ENCODE data around the gene MED13L.
"Not testable (repeated sequence)": the region's sequence is repeated elsewhere in the genome, so short reads cannot be mapped to it uniquely, and the experiment has no call there.

The MED13L gene

DNA sequence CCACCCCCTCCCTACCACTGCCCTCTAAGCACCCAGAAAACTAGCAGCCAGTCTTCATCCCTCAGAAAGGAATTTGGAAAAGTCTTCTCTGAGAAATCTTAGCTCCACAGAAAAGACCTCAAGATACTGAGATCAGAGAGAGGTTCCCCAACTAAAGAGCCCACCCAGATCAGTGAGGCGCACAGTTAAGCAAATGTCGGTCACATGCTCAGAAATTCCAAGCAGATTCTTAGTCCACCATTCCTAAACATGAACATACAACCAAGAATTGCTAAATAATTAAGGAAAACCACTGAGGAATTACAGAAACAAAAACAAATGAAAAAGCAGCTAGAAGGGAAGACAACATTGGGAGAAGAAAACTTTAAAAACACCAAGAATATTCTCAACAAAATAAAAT, 32.3 kb downstream of the MED13L start:
- DNase-seq: no peak

GRCh38 chr12:116244474-116245090, 32.9 kb downstream of the MED13L start:
- no peak for DNase-seq

- DNase-seq: no peak
These were observed 33.5 kb downstream of the MED13L start for GRCh38 chr12:116244001-116244400.

DNA sequence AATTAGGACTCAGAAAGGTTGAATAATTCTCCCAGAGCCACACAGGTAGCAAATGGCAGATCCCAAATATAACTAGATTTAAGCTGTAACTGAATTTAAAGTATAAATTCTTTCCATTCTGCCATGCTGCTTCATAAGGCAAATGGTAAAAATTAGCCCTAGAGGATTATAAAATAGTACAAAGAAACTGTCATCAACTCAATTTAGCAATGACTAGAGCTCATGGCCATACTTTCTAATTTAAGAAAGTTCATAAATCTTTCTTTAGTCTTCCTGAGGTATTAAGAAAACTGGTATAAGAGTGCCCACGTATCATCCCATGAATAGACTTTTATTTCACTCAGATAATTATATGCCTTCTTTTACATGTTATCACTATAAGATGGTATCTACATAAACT, 34.8 kb downstream of the MED13L start:
- DNase-seq: no peak

GRCh38 chr12:116241157-116241759, 36.2 kb downstream of the MED13L start:
- no peak for DNase-seq

DNA sequence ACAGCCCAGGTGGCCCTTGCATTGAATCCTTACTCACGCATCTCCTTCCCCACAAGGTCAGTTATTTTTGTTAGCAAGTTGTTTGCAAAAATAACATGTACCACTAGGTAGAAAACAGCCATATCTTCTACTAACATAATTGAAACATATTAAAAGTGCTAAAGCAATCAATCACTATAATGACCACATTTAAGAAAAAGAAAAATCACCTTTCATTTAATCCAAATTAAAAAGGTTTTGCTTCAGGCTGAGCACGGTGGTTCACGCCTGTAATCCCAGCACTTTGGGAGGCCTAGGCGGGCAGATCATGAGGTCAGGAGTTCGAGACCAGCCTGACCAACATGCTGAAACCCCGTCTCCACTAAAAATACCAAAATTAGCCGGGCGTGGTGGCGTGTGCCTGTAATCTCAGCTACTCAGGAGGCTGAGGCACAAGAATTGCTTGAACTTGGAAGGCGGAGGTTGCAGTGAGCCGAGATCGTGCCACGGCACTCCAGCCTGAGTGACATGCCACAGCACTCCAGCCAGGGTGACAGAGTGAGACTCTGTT, 38.8 kb downstream of the MED13L start:
- DNase-seq: not testable (repeated sequence)

DNA sequence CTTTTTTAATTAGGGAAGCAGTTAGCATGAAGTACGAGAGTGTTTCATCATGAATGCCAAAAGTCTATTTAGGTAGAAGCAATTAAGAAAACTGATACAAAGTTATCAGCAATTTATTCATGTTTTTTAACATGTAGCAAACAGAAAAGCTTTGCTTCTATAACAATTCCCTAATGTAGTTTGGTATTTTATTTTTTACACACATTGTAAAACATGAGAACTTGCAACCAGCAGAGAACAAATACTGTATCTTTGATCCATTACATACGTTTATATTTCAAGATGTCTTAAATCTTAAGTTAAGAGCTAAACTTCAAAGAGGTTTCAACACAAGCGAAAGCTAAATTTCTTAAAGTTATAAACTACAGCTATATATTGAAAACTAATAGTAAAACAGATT, 39.3 kb downstream of the MED13L start:
- DNase-seq: no peak

DNA sequence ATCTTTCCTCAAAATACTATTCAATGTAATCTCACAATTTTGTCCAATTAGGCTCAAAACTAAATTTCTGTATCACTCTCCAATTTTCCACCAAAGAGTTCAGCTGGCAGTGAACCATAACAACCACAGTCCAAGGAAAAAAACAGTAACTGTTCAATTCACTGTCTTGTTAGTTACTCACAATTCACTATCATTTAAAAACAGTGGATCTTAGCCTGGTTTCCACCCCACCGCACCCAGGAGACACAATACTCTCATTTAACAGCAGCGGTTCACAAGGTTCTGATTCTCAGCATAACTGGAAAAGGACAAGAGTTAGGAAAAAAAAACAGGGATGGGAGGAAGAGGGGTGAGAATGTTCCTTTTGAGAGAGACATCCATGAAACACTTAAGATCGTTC, 40.5 kb downstream of the MED13L start:
- no peak for DNase-seq

DNA sequence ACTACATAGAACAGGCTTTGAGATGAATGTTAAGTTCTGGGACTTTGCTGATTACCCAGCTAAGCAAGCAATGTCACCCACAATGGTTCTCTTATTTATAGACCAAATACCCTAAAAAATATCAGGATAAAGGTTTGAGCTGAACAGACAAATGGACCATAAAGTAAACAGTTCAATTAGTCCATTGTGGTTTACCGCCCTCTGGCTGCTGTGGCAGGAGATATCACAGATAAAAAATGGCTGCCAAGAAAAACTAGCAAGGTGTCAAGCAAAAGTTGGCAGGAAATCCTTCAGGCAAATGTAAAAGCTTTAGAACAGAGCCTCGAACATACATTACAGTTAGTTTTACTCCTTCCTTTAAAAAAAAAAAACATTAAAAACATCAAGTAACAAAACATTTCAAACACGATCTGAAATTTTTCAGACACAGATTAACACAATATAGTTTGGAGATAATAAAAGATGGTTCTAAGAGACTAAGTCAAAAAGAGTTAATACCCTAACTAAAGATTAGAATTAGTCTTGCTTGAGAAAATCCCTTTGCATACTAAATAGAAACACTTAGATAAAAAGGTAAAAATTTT, 41.3 kb downstream of the MED13L start:
- DNase-seq: peak; percentile 31

GRCh38 chr12:116234148-116234547, 43.3 kb downstream of the MED13L start:
- not testable (repeated sequence) for DNase-seq

GRCh38 chr12:116233669-116234068, 43.8 kb downstream of the MED13L start:
- no peak for DNase-seq

DNA sequence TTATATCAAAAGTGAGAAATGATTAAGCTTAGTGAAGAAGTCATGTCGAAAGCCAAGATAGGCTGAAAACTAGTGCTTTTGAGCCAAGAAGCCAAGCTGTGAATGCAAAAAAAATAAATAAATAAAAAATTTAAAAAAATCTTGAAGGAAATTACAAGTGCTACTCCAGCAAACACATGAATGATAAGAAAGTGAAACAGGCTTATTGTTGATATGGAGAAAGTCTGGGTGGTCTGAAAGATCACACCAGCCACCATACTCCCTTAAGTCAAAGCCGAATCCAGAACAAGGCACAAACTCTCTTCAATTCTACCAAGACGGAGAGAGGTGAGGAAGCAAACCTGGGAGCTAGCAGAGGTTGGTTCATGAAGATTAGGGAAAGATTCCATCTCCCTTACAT, 49.7 kb downstream of the MED13L start:
- DNase-seq: no peak

DNA sequence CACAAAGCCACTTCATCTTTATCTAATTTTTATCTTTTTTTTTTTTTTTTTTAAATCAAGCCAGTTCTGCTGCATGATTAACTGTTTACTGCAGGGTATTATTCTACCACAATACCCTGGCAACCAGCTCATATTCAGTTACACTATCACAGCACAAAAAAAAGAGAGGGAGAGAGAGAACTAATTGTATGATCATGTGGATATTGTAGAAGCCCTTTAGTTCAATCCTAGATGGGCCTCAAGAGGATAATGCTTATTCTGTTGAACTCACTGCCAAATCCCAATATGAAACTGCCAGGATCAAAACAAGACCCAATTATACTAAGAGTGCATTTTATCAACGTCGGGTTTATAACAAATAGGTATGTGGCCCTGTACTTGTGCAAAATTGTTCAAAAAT, 51.5 kb downstream of the MED13L start:
- DNase-seq: no peak

DNA sequence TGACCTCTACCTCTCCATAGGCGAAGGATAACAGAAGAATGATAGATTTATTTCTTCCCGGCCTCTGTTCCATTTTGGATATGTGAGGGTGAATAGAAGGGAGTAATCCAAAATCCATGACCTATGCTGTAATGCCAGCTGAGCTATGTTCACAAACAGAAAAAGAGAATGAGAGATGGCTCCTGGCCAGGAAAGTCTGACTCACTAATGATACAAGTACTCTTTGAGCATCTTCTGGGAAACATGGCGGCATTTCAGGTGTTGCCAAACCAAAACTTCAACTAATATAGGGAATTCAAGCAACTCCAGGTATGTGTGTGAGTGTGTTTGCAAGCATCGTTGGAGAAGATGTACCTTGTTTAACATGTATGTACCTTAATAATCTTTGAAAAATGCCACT, 55.1 kb downstream of the MED13L start:
- DNase-seq: no peak

GRCh38 chr12:116220756-116221155, 56.7 kb downstream of the MED13L start:
- no peak for DNase-seq

- no peak for DNase-seq
These were observed 60.3 kb downstream of the MED13L start for GRCh38 chr12:116217045-116217735.

- DNase-seq: no peak
These were observed 61.3 kb downstream of the MED13L start for GRCh38 chr12:116216022-116216756.

GRCh38 chr12:116215023-116215422, 62.5 kb downstream of the MED13L start:
- no peak for DNase-seq

DNA sequence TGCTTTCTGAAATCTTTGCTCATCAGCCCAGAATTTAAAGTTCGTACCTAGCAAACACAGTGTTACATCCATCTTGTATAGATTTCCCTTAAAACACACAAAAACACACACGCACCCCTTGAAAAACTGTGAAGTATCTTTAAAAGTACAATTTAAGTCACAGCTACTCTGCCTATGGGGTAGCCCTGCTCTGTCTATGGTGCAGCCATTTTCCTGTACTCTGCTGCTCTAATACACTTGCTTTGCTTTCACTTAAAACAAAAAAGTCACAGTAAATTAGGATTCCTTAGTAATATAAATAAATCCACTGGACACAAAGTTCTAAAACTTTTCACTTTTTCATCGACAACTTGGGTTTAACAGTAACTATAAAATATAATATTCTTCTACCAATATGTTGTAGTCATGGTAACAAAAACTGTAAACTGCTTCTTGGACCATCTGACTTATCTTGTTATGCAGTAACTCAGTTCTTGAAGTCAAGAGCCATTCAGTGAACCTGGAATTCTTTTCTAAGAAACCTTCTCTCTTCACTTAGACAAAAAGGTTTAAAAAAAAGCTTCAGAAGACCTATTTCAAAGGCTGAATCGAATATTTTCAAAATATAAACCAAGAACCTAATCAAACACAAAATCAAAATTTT, 63.5 kb downstream of the MED13L start:
- no peak for DNase-seq

- DNase-seq: no peak
These were observed 64.5 kb downstream of the MED13L start for GRCh38 chr12:116213014-116213413.

DNA sequence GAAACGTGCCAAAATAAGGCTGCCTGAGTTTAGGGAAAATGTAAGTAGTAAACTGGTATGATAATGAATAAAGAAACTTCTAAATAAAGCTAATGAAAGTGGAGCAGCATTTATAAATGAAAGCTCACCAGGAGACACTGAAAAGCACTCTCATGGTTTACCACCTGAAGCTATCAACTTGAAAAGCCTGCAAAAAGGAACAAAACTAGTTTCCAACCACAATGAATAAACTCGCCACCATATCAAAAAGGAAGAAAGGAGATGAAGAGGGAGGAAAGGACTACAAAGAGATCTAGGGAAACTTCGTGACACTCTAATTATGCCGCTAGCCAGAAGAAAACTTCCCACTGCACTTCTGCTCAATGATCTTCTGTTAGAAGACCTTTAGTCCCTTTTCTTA, 66.7 kb downstream of the MED13L start:
- DNase-seq: no peak

DNA sequence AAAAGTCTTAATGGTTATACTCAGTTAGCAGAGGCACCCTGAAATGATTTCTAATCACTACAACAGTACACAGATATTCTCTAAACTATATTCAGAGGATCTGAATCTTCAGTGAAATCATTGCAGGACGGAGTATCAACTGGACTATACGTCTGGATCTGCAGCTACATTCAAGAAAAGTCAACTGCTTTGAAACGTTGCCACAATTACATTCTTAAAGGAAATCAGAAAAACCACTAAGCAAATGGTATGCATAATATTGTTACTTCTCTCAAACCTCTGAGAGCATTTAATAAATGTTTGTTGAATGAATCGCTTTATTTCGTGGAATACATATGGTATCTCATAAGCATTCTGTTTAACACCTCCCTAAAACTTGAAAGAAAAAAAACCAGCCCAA, 67.4 kb downstream of the MED13L start:
- no peak for DNase-seq

DNA sequence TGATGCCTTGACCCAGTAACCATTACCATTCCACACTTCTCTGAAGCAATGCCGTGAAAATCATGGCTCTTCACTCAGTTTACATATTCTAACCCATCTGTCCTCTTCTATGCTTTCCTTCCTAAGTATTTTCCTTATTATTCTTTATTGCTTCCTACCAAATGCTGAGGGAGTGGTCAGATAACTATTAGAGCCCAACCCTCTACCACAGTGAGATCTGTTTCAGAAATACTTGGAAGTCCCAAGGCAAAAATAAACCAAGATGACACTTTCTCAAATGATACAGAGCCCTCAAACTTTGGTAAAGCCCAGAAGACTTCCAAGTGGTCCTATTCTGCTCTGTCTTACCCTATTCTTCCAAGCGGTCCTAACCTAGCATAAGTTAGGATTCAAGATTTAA, 68.0 kb downstream of the MED13L start:
- DNase-seq: no peak
